Kasumi-1 (cell line): ENCODE measurements around the gene IFT57.

Experiments
- DNase-seq, 2 experiments: peaks; one replicate each; lab custom pipeline; 2025; lab: John Stamatoyannopoulos, UW

IFT57 gene

DNA sequence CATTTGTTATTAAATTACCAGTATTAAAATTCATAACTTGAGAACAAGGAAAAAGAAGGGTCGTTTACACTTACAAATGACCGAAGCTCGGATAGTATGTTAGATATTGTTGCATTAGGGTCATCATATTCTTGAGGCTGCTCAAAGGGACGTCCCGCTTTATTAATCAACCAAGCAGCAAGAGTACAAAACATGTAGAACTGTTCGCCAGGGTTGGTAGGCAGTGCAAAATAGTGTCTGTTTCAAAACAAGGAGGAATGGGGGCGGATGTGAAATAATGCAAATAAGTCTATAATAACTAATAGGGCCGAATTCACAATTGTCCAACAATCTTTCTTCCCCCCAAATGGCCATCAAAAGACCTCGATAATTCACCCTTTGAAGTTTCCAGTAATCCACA, 2.9 kb downstream of the IFT57 start:
- DNase-seq, result no peak

DNA sequence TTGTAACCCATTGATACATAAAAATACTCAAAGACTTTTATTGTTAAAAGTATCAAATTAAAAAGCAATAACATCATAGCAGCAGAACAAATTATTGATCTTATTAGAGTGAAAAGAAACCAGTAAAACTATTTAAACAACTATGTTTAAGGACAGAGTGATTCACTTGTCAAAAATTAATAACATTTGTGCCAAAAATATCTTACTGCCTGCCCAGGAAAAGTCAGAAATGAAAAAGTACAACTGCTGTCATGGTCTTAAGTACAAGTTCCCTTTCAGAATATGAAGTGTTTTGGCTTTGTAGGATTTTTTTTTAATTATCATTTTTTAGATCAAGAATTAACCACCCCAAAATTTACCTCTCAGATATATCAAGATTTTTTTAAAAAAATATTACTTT, 3.4 kb downstream of the IFT57 start:
- no peak for DNase-seq

DNA sequence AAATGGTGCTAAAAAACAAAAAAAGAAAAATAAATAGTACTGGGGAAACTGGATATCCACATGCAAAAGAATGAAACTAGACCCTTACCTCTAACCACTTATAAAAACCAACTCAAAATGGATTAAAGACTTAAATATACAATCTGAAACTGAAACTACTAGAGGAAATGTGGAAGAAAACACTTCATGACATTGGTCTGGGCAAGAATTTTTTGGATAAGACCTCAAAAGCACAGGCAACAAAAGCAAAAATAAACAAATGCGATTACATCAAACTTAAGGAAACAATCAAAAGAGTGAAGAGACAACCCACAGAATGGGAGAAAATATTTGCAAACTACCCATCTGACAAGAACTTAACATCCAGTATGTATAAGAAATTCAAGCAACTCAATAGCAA, 6.4 kb downstream of the IFT57 start:
- DNase-seq, result no peak

DNA sequence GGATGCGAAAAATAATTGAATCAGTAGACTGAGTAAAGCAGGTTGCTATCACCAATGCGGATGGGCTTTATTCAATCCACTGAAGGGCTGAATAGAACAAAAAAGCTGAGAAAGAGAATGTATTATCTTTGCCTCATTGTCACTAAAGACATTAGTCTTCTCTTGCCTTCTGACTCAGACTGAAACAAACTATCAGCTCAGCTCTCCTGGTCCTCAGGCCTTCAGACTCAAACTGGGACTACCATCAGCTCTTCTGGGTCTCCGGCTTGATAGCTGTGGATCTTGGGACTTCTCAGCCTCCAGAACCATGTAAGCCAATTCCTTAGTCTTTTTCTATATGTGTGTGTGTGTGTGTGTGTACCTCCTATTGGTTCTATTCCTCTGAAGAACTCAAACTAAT, 12.6 kb downstream of the IFT57 start:
- DNase-seq, result no peak

DNA sequence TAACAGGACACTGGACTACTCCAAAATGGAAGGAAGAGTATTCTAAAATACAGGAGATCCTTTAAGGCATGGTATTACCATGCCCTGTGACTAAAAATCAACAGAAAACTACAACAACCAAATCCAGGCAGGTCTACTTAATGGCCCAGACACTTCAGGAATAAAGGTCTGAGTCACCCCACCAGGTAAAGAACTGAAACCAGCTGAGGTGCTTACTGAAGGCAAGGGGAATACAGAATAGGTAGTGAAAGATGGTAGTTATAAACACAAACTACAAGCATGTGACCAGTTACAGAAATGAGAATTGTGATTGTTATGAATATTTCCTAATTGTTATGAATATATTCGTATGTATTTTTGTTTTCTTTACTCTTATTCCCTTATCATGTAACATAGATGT, 13.4 kb downstream of the IFT57 start:
- no peak for DNase-seq

DNA sequence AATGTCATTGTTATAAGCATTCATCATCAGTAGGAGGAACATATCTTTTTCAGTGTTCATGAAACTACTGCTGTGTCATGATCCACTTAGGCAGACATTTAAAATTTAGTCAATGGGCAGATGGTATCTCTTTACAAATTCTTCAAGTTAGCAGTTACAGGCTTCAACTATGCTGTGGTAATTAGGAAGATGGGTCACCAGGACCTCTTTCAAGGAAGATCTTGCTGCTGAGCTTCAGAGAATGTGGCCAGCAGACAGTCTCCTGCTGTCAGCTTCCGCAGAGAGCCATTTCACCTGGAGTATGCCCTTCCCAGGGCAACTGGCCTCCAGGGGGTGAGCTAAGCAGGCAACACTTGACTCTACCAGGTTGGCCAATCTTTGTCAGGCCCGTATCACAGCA, 19.4 kb downstream of the IFT57 start:
- DNase-seq, result no peak

DNA sequence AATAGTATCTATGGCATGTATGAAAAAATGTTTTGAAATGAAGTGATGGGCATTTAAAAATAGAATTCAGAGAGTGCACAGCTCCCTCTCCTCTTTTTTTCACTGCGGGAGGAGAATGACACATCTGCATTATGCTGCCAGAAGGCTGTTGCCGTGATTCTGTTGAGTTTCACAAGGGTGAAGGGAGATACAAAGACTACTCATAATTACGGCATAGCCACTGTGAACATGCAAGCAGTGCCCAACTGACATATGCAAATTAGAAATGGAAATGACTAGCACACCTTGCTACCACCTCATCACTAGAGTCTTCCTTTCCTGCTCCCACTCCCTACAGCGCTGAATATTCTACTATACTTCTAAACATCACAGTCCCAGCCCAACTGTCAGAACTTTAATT, 20.1 kb downstream of the IFT57 start:
- DNase-seq, result no peak

DNA sequence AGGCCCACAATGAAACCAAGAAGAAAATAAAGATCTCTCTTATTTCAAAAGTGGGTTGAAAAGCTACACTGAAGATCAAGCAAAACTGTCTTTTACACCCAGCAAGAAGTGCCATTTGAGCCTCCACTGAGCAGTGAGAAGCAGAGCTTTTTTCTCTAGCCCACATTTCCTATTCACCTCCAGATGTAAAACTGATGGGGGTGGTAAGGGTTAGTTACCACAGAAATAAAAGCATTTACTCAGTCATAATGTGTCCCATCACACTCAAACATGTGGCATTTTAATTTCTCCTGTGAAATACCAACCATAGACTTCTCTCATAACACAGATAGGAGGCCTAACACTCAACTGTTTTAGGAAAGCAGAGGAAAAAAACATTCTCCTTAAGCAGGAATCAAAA, 21.0 kb downstream of the IFT57 start:
- DNase-seq, result no peak

DNA sequence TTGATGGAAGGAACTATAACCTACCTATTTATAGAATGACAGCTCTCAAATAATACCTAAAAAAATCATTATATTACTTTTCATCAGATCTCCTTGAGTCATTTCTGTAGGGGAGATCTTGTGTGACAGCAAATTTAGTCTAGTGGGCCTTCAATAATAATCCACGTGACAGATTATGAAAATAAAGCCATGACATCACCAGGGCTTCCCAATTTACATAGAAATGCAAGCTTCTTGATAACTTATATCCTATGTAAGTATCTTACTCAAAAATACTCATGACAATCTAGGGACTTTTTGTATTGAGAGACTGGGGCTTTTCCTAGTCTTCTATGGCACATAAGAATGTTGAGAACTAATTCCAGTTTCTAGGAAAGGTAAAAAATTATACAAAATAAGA, 21.6 kb downstream of the IFT57 start:
- no peak for DNase-seq

DNA sequence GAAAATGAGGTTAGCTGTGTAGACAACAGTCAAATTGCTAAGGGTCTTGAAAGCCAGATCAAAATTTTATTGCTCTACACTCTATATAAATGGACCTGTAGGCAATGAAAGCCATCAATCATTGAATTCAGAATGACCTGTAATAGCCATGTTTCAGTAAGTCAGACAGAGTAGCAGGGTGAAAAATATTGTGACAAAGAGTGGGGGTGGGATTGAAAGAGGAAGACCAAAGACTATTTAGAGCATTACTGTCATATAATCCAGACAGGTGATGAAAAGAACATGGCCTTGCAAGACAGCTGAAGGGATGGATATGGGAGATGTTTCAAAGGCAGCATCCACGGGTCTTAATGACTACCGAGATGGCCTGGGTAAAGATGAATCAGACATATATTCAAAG, 22.2 kb downstream of the IFT57 start:
- DNase-seq, result no peak

DNA sequence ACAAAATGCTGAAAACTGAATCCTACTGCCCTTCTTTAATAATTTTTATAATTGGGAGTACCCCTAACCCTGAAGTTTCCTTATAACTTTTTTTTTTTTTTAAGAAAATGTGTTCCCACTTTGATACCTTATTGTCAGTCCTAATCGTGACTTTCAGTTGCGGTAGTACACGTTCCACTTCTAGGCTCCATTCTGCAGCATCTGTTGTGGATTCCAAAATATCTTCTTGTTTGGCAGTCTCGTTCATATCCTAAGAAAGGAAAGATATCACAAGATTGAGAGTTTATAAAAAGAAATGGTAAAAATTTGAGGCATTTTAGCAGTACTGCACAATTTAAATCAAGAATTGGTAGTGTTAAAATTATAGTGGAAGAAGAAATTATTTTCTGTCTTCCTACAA, 30.8 kb downstream of the IFT57 start:
- no peak for DNase-seq

DNA sequence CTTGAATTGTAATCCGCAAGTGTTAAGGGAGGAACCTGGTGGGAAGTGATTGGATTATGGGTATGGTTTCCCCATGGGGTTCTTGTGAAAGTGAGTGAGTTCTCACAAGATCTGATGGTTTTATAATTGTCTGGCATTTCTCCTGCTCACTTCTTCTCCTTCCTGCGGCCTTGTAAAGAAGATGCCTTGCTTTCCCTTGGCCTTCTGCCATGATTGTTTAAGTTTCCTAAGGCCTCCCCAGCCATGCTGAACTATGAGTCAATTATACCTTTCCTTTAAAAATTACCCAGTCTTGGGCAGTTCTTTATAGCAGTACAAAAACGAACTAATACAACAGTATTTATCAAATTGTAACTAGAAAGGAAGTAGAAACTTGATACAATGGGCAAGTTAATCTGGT, 31.9 kb downstream of the IFT57 start:
- DNase-seq, result no peak

DNA sequence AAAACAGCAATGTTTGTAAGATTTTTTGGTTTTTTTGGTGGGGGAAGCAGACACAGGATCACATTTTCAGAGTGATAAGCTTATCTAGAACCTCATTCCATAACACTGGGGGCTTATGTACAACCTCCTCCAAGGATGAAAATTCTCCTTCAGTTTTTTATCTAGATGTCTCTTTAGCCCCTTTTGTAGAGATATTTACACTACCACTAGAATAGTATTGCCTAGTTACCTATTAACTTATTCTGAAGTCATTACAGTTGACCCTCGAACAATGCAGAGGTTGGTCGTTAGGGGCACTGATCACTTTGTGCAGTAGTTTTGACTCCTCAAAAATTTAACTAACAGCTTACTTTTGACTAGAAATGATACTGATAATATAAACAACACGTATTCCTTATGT, 32.8 kb downstream of the IFT57 start:
- no peak for DNase-seq

DNA sequence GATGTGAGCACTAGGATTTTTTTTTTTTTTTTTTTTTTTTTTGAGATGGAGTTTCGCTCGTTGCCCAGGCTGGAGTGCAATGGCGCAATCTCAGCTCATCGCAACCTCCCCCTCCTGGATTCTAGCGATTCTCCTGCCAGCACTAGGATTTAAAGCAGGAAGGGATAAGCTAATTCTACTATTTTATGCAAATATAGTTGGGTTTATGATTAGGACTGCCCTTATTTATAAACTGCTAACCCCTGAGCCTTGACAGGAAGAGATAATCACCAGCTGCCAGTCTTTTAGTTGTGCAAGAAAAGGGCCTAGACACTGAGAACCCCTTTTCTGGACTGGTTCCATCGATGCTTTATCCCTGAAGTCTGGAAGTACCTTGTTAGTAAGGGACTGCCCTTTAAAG, 36.7 kb downstream of the IFT57 start:
- DNase-seq, result no peak

DNA sequence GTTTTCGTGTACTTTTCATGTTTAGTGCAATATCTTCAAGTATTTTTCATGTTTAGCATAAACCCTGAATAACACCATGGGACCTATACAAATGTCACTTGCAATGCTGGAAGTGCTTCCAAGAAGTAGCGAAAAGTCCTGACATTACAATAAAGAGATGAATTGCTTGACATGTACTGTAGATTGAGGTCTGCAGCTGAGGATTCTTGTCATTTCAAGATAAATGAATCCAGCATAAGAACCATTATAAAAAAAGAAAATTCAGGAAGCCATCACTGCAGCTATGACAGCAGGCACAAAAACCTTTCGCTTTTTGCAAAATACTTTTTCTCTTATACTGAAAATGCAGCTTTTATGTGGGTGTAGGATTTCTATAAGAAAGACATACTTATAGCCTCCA, 37.4 kb downstream of the IFT57 start:
- no peak for DNase-seq

DNA sequence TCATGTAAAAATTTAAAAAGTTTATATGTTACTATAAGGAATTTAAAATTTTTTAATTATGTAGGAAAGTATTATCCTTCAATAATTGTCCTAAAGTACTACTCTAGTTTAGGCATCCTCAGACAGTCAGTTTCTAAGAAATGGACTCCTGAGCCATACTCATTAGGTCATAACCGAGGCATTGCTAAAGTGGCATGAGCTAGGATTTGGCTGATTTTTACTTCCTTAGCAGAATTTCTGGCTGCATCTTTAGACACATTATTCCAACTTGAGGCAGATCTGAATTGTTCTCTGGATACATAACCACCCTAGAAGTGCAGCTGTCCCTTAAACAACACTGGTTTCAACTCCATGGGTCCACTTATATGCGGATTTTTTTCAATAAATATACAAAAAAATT, 38.3 kb downstream of the IFT57 start:
- no peak for DNase-seq

DNA sequence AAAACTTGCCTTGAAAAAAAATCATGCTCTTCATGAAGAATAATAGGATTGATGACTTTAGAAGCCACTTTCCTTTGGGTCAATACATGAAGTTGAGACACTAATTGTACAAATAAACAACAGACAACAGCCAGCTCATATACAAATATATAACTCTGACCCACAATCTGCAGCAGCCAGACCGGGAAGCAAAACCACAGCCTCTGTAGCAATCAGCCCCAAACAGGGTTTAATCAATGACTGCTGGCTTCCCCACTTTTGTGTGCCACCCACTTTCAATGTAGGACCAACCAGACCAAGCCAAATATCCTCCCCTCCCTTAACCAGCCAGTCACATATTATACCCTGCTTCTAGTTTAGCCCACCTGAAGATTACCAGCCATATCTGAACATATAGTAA, 39.0 kb downstream of the IFT57 start:
- DNase-seq, result no peak

DNA sequence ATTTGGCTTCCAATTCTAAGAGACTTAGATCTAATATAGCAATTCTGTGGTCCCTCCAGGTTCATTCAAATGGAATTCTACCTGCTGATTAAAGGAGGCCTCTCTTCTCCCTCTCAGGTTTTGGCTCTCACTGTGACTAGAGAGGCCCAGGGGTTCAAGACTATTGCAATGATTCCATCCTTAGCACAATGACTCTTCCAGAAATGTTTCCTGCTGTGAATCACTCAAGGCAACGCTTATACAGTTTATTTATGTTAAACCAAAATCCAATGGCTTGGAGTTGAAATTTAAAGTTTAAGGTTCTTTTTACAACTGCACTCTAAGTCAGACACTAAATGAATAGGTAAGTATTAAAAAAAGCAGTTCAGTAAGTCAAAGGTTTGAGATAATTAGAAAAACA, 39.9 kb downstream of the IFT57 start:
- DNase-seq, result no peak

DNA sequence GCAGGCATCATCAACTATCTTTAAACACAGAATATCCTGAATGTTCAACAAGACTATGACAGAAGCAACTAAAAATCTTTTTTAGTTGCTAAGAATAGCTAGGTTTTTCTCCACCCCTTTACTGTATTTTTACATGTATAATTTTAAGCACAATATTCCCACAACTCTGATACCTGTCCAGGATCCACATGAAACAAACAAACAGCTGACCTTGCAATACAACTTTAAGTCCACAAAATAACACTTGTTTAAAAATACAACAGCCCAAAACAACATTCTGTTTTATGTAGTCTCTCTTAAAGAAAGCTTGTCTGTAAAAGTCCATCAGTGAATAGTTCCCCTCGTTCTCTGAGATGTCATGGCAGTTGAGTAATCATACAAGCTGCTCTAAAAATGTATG, 41.1 kb downstream of the IFT57 start:
- DNase-seq, result no peak

DNA sequence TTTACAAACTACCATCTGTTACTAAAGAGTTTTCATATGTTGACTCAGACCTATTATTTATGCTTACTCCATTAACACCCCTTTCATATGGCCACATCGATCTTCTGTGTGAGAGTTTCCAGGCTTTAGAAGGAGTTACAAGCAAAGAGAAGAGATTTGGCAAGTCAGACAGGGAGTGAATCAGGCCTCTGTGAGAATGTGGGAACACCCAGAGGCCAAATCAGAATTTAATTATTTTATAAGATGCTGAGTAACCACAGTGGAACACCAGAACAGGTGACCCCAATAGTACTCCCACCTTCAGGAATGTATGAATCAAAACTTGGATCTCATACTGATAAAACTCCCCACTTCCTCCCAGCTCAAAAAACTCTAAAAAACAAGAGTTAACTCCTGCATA, 42.0 kb downstream of the IFT57 start:
- no peak for DNase-seq

DNA sequence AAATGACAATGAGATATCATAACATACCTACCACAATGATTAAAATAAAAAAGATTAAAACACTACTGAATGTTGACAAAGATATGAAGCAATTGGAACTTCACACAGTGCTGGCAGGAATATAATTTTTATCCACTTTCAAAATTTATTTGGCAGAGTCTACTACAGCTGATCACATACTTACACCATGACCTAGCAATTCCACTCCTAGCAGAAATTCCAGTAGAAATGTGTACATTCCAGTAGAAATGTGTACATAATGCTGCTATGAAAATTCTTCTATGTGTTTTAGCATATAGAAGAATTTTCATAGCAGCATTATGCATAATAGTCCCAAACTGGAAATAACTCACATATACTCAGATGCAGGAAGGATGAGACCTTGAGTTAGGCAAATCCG, 43.5 kb downstream of the IFT57 start:
- DNase-seq, result no peak

DNA sequence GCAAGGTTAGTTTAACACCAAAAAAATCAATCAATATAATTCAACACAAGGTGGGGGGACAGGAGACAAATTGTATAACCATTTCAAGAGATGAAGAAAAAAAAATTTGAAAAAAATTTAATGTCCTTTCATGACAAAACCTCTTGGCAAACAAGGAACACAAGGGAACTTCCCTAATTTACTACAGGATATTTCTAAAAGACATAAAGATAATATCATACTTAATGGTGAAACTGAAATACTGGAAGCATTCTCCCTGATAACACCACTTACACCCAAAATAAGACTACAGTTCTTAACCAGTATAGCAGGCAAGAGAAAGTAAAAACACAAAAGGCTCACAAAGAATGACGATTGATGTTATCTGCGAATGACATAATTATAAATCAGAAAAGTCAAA, 44.7 kb downstream of the IFT57 start:
- no peak for DNase-seq

DNA sequence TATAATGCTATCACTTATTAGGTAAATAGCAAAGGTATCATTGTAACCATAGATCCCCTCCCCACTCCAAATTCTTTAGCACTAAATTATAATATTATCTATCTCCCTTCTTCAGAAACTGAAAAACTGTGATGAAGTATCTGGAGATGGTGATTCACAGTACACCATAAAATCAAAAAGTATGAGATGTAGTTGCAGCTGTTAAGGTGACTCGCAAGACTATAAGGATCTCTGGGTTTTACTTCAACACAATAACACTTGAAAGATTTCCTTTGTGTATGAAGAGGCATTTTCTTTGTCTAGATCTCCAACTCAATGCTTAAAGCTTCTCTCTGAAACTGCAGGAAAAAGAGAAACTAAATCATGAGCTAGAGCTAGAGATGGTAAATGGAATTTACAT, 46.9 kb downstream of the IFT57 start:
- no peak for DNase-seq

DNA sequence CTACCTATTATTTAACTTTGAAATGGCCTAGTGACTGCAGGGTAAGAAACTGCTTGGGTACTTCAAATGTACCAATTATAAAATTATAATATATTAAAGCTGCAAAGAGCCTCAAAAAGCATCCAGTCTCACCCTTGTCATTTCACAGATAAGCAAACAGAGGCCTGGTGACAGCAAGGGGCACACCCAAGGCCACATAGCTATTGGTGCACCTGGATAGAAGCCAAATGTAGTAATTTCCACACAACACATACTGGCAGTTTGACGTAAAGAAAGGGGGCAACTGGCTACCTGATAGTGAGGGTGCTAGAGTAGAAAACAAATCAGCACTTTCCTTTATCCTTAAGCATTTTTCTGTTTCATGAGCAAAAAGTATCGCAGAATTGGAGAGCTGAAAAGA, 51.1 kb downstream of the IFT57 start:
- DNase-seq, result no peak

DNA sequence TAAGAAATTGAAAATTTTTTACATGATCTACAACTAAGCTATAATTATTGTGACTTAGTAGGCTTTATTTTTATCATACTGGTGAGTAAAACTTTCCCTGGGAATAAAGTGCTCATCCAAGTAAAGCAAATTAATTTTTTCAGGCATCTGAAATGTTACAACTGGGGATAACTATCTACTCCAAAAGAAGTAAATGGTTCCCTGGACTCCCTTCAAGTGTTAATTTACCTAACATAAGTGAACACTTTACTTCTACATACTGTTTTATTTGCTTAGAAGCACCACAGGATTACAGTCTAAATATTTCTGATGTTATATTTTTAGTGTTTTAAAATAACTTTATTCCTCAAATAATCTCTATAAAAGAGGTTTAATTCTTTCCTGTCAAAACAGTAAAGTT, 57.8 kb downstream of the IFT57 start:
- no peak for DNase-seq

DNA sequence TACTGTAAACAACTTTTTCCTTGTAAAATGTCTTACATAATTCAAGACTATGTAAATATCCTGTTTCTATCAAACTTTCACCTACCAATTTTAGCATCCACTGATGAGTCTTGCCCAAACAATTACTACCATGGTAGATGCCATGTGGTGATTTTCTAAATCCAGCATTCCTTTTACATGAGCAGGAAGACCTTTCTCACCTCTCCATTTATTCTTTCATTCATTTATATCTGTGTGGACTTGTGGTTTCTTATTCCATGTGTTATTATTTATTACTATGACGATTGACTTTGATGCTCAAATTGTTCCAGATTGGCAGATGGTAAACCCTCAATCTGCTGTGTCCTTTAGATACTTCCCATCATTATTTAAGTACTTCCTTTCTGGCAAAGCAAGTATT, 62.4 kb downstream of the IFT57 start:
- DNase-seq, result no peak
